K562 (cell line): ENCODE data around the gene CNMD.

ENCODE experiments used
- EP300 ChIP-seq: IDR thresholded peaks from 2 replicates; pipeline ENCODE4 v1.6.1; 2012; ENCODE audit warnings: low read length, improper control_type of control experiment
- FOXK1 ChIP-seq: sonication (generic); formaldehyde crosslinking; IDR thresholded peaks from 2 replicates; pipeline ENCODE4 v1.8.0; 2022; ENCODE audit warnings: missing genetic modification reagents, mild to moderate bottlenecking, borderline replicate concordance
- MIER1 ChIP-seq: fragments of 450-650 bp; IDR thresholded peaks from 2 replicates; pipeline ENCODE4 v1.6.1; 2016; ENCODE audit warnings: antibody characterized with exemption, mild to moderate bottlenecking, low read depth
- MYC ChIP-seq, 2 experiments: fragments of 250-450 bp in 1 of 2; sonication (Bioruptor Pico) in 1 of 2; IDR thresholded peaks; 2 replicates each; pipeline versions ENCODE4 v1.5.1 to v1.6.1; 2012 to 2021; ENCODE audit warnings: low read depth in 2 of 2, borderline replicate concordance in 1 of 2, improper control_type of control experiment in 1 of 2, low read length in 1 of 2, mild to moderate bottlenecking in 1 of 2, moderate library complexity in 1 of 2
- POU5F1 ChIP-seq: fragments of 150-350 bp; IDR thresholded peaks from 2 replicates; pipeline ENCODE4 v1.6.1; 2014; ENCODE audit warnings: borderline replicate concordance, low read length, low read depth, mild to moderate bottlenecking; ENCODE audit not compliant: partially characterized antibody
- ZNF253 ChIP-seq: fragments of 250-450 bp; sonication (Bioruptor Pico); conservative IDR thresholded peaks from 2 replicates; pipeline ENCODE4 v1.6.1; 2021; ENCODE audit warnings: mild to moderate bottlenecking
- ZNF717 ChIP-seq: fragments of 250-450 bp; sonication (Bioruptor Pico); IDR thresholded peaks from 2 replicates; pipeline ENCODE4 v1.5.0; 2021
- TF ChIP-seq, protein P1 (sequence below): fragments of 450-650 bp; IDR thresholded peaks from 2 replicates; pipeline ENCODE4 v1.6.1; 2016; ENCODE audit warnings: low read depth
- TF ChIP-seq, protein P2 (sequence below), 2 experiments: fragments of 450-650 bp; formaldehyde crosslinking in 1 of 2; IDR thresholded peaks; 2 replicates each; pipeline versions ENCODE4 v1.4.0 to v1.6.1; 2014 to 2020; ENCODE audit warnings: mild to moderate bottlenecking in 2 of 2, borderline replicate concordance in 1 of 2, low read depth in 1 of 2

DNA sequence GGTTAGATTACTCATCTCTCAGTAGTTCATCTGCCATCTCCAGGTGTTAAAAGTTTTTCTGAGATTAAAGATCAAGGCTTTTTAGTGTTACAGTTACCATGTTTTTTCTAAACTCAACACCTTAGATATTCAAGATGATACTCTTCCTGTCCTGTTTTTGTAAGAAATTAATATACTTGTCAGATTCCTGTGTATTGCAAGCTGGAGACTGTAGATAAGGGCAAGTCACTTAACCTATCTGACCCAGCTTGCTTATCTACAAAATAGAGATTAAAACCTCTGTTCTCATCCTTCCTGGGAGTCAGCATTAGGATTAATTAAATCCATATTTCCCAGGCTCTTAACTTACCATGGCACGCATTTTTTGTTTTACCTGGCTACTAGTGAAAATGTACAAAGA lies 61.8 kb downstream of the CNMD start:
- TF ChIP-seq, protein P1, sequence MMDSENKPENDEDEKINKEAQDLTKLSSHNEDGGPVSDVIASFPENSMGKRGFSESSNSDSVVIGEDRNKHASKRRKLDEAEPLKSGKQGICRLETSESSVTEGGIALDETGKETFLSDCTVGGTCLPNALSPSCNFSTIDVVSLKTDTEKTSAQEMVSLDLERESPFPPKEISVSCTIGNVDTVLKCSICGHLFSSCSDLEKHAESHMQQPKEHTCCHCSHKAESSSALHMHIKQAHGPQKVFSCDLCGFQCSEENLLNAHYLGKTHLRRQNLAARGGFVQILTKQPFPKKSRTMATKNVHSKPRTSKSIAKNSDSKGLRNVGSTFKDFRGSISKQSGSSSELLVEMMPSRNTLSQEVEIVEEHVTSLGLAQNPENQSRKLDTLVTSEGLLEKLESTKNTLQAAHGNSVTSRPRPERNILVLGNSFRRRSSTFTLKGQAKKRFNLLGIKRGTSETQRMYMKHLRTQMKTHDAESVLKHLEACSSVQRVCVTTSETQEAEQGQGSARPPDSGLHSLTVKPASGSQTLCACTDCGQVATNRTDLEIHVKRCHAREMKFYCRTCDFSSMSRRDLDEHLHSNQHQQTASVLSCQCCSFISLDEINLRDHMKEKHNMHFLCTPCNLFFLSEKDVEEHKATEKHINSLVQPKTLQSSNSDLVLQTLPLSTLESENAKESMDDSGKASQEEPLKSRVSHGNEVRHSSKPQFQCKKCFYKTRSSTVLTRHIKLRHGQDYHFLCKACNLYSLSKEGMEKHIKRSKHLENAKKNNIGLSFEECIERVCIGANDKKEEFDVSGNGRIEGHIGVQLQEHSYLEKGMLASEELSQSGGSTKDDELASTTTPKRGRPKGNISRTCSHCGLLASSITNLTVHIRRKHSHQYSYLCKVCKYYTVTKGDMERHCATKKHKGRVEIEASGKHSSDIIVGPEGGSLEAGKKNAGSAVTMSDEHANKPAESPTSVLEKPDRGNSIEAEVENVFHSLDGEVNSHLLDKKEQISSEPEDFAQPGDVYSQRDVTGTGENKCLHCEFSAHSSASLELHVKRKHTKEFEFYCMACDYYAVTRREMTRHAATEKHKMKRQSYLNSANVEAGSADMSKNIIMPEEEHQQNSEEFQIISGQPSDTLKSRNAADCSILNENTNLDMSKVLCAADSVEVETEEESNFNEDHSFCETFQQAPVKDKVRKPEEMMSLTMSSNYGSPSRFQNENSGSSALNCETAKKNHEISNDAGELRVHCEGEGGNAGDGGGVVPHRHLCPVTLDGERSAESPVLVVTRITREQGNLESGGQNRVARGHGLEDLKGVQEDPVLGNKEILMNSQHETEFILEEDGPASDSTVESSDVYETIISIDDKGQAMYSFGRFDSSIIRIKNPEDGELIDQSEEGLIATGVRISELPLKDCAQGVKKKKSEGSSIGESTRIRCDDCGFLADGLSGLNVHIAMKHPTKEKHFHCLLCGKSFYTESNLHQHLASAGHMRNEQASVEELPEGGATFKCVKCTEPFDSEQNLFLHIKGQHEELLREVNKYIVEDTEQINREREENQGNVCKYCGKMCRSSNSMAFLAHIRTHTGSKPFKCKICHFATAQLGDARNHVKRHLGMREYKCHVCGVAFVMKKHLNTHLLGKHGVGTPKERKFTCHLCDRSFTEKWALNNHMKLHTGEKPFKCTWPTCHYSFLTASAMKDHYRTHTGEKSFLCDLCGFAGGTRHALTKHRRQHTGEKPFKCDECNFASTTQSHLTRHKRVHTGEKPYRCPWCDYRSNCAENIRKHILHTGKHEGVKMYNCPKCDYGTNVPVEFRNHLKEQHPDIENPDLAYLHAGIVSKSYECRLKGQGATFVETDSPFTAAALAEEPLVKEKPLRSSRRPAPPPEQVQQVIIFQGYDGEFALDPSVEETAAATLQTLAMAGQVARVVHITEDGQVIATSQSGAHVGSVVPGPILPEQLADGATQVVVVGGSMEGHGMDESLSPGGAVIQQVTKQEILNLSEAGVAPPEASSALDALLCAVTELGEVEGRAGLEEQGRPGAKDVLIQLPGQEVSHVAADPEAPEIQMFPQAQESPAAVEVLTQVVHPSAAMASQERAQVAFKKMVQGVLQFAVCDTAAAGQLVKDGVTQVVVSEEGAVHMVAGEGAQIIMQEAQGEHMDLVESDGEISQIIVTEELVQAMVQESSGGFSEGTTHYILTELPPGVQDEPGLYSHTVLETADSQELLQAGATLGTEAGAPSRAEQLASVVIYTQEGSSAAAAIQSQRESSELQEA, result no peak
- TF ChIP-seq EP300 (no peak), MIER1 (no peak), ZNF717 (no peak), ZNF253 (no peak), POU5F1 (no peak), MYC (IDR thresholded peaks at IDR 0.05; ENCODE audit: low read depth, low read length) (no peak), MYC (CRISPR knock-in tag; IDR thresholded peaks at IDR 0.05; ENCODE audit: borderline replicate concordance, low read depth) (no peak), FOXK1 (CRISPR knock-in tag) (no peak)
- TF ChIP-seq, protein P2, sequence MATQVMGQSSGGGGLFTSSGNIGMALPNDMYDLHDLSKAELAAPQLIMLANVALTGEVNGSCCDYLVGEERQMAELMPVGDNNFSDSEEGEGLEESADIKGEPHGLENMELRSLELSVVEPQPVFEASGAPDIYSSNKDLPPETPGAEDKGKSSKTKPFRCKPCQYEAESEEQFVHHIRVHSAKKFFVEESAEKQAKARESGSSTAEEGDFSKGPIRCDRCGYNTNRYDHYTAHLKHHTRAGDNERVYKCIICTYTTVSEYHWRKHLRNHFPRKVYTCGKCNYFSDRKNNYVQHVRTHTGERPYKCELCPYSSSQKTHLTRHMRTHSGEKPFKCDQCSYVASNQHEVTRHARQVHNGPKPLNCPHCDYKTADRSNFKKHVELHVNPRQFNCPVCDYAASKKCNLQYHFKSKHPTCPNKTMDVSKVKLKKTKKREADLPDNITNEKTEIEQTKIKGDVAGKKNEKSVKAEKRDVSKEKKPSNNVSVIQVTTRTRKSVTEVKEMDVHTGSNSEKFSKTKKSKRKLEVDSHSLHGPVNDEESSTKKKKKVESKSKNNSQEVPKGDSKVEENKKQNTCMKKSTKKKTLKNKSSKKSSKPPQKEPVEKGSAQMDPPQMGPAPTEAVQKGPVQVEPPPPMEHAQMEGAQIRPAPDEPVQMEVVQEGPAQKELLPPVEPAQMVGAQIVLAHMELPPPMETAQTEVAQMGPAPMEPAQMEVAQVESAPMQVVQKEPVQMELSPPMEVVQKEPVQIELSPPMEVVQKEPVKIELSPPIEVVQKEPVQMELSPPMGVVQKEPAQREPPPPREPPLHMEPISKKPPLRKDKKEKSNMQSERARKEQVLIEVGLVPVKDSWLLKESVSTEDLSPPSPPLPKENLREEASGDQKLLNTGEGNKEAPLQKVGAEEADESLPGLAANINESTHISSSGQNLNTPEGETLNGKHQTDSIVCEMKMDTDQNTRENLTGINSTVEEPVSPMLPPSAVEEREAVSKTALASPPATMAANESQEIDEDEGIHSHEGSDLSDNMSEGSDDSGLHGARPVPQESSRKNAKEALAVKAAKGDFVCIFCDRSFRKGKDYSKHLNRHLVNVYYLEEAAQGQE (IDR thresholded peaks at IDR 0.05; ENCODE audit: borderline replicate concordance), result no peak
- TF ChIP-seq, protein P2 (CRISPR knock-in tag; IDR thresholded peaks at IDR 0.05; ENCODE audit: low read depth), result no peak
